ENCODE results near the gene SRGAP1. TPM values are rescaled to one million over a fixed set of nuclear protein-coding genes. Genes with fewer than 3 reads are reported as not detected.

The SRGAP1 gene
- total RNA-seq, 3 donors from 2014 or later = 12.2 to 23.9 (median 15.9) TPM

- Histone ChIP-seq H3K4me3 (no peak overlapping the region), H3K36me3 (ENCODE audit: low read depth) (no peaks in the 10 kb centered on the region), H3K4me1 (ENCODE audit: low read depth) (no peaks in the 10 kb centered on the region), H3K9me3 (no peaks in the 10 kb centered on the region)
- DNase-seq = no peak
- intact Hi-C loops (cut with DNase I, micrococcal nuclease) = no loop called here
- TF ChIP-seq CTCF (IDR thresholded peaks at IDR 0.05) = no peak
- ATAC-seq = no peak
These were observed 325.5 kb downstream of the SRGAP1 start for GRCh38 chr12:64170024-64170423.

GRCh38 chr12:64170730-64171129 is 326.2 kb downstream of the SRGAP1 start:
- no peaks in the 10 kb centered on the region for H3K9me3 ChIP-seq
- ATAC-seq (no peak), DNase-seq (no peak)
- H3K4me3 ChIP-seq = no peak overlapping the region
- no peaks in the 10 kb centered on the region for H3K4me1 ChIP-seq (ENCODE audit: low read depth)
- intact Hi-C loops (cut with DNase I, micrococcal nuclease) = no loop called here
- no peaks in the 10 kb centered on the region for H3K36me3 ChIP-seq (ENCODE audit: low read depth)
- TF ChIP-seq CTCF (IDR thresholded peaks at IDR 0.05) = no peak

- no peak for DNase-seq
- Histone ChIP-seq H3K36me3 (ENCODE audit: low read depth) (no peaks in the 10 kb centered on the region), H3K9me3 (no peaks in the 10 kb centered on the region), H3K4me3 (no peak overlapping the region), H3K4me1 (ENCODE audit: low read depth) (no peaks in the 10 kb centered on the region)
- no peak for TF ChIP-seq CTCF (IDR thresholded peaks at IDR 0.05)
- intact Hi-C loops (cut with DNase I, micrococcal nuclease) = no loop called here
- ATAC-seq = no peak
These were observed 327.2 kb downstream of the SRGAP1 start for GRCh38 chr12:64171715-64172114.

GRCh38 chr12:64172143-64172970 is 327.9 kb downstream of the SRGAP1 start:
- no peak for TF ChIP-seq CTCF (IDR thresholded peaks at IDR 0.05)
- ATAC-seq = no peak
- intact Hi-C loops (cut with DNase I, micrococcal nuclease) = no loop called here
- Histone ChIP-seq H3K4me1 (ENCODE audit: low read depth) (no peaks in the 10 kb centered on the region), H3K4me3 (no peak overlapping the region), H3K36me3 (ENCODE audit: low read depth) (no peaks in the 10 kb centered on the region), H3K9me3 (no peaks in the 10 kb centered on the region)
- DNase-seq = no peak

- peak; percentile 31 for ATAC-seq
These were observed 329.0 kb downstream of the SRGAP1 start for GRCh38 chr12:64173456-64173855.

More at GRCh38 chr12:64173456-64173855, 329.0 kb downstream of the SRGAP1 start:
- no peaks in the 10 kb centered on the region for H3K36me3 ChIP-seq (ENCODE audit: low read depth)
- no peak for TF ChIP-seq CTCF (IDR thresholded peaks at IDR 0.05)
- H3K4me3 ChIP-seq = no peak overlapping the region
- H3K4me1 ChIP-seq (ENCODE audit: low read depth) = no peaks in the 10 kb centered on the region
- H3K9me3 ChIP-seq = no peaks in the 10 kb centered on the region
- peak in 1 of 3 donors; percentile 13 for DNase-seq
- intact Hi-C loops (cut with DNase I, micrococcal nuclease) = no loop called here

All from mucosa of descending colon (tissue), 3 donors.